Measurements from ENCODE around the gene NEBL.
"Not testable (repeated sequence)": the region's sequence is repeated elsewhere in the genome, so short reads cannot be mapped to it uniquely, and the experiment has no call there.

NEBL gene

DNA sequence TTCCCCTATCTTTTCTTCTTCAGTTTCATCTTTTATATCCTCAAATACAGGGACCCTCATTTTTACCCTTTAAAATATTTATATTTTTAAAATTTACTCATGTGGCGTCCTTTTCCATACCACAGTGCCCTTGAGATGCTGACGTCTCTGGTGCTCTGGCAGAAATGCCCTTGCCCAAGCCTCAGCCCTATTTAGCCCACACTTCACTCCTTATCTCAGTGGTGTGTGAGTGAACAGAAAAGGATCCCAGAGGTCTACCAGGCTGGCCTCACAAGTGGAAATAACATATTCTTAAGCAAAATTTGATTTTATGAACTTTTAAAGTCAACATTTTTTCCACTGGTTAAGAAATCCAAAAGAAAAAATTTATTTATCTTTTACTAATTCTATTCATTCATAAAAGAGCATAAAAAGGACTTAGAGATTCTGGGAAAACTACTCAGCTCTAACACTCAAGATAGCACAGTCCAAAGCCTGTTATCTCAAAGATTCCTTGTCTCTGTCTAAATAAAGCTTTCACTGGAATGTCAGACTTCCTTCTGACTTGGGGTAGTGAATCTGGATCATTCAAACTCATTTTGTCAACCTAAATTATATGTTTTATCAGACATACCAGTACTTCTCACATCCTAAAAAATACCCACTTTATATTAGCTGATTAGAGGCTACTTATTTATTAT lies at the start of gene NEBL:
Gene NEBL (minus strand): TSS at position 166 of the 680 bp plus-strand sequence. CDS start 106 bp downstream, at position 60.
- DNase-seq = no peak

DNA sequence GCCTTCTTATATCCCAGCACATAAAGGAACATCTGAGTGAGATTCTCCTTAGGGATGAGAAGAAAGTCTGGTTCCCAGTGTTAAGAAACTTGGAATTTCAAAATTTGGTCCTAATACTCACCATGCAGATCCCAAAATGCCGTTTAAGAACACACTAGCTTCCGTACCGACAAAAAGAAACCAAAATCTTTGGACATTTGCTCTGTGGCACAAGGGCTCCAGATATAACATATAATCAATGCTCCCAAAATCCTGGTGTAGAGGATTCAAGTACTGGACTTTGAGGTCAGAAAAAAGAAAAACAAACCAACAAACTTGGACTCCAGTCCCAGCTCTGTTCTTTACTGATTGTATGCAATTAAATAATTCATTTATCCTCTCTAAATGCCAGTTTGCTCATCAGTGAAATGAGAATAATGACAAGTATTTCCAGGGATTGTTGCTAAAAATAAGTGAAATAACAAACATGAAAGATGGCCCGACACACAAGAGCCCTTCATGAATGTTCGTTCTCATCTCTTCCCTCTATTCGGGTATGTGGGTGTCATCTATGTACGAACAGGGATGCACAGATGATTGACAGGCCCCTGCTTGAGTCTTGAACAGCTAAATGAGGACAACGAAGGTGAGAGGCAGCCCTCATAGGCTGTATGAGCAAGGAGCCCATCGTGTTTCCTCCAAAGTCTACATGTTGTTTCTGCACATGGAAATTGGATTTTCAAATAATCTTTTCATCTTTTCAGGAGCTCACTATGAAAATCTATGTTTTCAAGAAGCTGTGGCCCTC lies 48.6 kb upstream of the NEBL start:
- no peak for DNase-seq

- no peak for DNase-seq
These were observed 47.8 kb upstream of the NEBL start for GRCh38 chr10:20944789-20945502.

- not testable (repeated sequence) for DNase-seq
These were observed 42.3 kb upstream of the NEBL start for GRCh38 chr10:20939414-20939813.

DNA sequence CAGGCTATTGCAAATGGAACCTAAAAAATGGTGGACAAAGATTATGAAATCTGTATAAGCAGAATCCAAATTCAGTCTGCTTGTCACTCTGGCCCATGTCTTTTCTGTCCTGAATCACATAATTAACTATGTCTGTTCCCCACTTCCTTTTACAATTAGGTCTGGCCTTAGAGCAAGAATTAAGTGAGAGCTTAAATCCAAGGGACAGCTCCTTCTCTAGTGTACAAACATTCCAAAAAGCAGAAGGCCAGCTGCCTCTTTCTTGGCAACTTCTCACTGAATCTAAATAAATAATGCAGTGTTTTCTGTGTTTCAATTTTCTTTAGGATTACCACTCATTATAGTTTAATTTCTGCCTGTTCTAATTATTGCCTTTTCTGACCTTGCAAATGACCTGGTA lies 39.3 kb upstream of the NEBL start:
- no peak for DNase-seq

DNA sequence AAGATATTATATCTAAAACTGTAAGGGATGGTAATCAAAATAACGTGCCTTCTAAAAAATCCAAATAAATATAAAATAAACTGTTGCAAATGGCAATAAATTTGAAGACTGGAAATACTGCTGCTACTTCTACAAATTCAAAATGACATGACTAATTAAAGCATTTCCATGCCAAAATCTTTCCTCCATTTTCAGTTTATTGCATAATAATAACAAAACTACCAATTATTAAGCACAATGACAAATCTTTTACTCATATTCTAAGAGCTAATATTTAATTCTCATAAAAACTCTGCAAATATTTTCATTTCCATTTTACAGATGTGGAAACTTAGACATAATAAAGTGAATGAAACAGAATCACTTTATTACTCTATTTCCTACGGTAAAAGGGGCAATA lies 38.8 kb upstream of the NEBL start:
- DNase-seq = no peak

GRCh38 chr10:20935301-20935700 lies 38.2 kb upstream of the NEBL start:
- DNase-seq = no peak

- no peak for DNase-seq
These were observed 36.6 kb upstream of the NEBL start for GRCh38 chr10:20933705-20934104.

DNA sequence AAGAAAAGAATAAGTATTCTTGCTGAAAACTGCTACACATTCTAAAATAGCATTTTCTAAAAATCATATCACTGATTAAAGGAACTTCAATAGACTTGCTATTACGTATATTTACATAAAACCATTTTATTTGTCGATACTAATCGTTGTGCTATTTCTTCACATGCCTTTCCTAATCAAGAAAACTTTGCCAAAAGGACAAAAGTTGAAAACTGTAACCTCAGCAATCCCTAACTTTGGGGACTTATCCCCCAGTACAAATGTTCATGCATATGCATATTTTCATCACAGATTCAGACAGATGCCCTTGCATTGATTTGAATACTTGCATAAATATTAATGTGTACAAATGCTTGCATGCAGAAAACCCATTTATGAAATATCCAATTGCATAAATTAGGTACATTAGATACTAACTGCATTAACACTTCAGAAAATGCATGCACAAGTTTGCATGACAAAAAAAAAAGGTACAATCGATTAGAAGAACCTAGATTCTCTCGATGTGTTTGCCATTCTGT lies 35.6 kb upstream of the NEBL start:
- no peak for DNase-seq

DNA sequence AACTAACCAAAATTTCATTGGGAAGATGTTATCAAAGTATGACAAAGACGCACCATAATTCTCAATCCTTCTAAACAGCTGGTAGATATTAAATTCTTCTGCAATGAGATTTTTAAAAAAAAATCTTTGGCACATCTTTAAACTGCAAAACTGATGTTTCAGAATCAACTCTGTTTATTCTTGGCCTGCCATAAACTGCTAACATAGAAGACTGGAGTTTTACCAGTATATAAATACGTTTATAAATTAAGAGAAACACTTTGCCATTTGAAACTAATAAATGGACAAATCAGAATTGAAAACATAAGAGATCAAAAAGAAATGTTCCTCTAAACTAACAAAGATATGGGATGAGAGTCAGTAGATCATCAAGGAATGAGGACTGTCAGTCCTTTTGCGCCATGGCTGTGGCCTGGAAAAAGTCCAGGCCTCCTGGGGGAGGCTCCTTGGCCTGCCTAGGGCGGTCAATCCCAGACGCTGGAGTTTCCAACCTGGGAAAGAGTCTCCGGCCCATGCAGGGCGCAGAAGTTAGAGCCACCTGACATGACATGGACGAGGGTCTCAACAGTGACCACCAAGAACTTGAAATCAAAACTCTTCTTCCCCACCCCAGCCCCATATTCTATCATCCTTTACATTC lies 34.2 kb upstream of the NEBL start:
- no peak for DNase-seq

DNA sequence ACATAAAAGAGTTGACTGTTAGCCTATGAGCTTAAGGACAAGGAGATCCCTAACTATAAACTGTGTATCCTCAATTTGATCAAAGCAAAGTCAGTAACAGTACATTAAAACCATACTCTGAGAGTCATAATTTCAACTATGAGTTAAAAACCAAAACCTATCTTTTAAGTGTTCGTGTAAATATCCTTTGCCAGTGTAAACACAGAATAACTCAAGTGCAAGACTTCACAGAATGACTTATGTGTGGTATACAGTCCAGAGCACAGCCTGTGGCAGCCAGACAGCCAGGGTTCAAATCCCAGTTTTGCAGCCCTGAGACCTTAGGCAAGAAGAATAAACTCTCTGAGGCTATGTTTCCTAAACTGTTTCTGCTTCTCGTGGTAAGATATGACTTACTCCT lies 30.3 kb upstream of the NEBL start:
- no peak for DNase-seq

DNA sequence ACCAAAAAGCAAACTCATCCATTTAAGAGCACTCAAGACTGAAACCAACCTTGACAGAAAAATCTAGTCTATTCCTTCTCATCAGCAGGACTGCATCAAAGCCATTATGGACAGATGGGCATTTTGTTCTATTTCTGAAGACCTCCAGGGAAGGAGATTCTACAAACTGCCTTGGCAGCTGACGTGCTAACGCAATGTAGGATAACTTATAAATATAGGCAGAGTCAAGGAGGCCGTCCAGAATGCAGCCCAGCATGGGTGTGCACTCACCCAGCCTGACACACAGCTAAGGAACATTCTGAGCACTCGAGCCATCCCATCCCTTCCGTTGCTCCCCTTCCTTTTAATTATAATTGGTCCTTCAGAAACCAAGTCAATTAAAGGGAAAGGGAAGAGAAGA lies 25.3 kb upstream of the NEBL start:
- DNase-seq = no peak

- DNase-seq = no peak
These were observed 24.9 kb upstream of the NEBL start for GRCh38 chr10:20922033-20922432.

DNA sequence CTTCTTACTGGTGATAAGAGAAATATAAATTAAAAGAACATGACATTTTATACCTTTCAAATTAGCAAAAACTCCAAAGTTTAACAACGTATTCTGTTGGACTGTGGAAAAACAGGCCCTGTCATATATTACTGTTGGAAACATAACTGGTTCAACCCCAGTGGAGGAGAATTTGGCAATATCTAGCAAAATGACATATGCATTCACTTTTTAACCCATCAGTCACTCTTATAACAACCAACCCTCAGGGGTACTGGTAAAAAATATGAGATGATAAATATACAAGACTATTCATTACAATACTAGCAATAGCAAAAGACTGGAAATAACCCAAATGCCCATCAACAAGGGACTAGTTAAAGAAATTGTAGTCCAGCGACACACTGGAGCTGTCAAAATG lies 22.9 kb upstream of the NEBL start:
- no peak for DNase-seq

GRCh38 chr10:20919481-20919880 lies 22.4 kb upstream of the NEBL start:
- DNase-seq = no peak

DNA sequence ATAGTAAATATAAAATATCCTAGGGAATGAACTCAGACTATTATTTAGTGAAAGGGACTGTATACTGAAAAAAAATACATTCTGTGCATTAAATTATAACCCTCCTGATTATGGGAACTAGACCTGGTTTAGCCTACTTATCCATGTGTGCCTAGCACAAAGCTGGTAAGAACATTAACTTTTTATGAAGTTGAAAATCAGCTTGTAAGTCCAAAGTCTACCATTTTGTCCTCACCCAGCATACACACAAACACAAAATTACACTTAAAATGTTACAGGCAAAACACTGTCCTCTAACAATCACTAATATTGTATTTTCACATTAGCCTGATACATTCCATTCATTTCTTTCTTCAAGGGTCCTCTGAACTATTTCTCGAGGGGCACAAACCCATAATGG lies 19.9 kb upstream of the NEBL start:
- no peak for DNase-seq

DNA sequence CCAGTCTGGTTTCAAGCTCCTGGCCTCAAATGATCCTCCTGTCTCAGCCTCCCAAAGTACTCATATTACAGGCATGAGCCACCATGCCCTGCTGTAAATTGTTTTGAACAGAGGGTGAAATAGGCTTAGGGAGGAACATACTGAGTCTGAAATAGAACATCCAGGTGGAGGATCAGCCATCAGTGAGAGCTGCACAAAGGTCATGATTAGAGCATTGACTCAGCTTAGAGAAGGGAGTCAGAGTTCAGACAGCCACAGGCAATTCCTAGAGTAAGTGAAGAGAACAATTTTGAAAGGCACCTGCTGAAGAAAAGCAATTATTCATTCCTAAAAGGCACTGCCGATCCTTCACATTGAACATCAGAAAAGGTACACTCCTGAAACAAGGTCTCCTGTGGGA lies 15.9 kb upstream of the NEBL start:
- no peak for DNase-seq

DNA sequence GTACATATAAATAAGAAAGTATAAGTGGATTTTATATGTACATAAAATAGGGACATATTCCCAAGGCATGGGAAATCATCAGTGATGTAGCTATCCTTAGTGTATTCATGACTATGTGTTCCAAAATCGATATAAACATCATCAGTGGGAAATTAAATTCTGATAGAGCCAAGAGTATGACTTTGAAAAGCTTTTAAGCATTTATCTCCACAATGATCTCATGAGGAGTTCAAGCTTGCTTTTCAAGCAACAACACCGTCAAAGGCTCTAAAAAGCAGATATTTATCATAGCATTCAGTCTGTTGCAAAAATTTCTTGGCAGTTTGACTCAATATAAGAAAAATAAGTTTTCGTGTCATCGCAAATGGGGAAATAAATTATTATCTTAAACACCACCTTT lies 14.5 kb upstream of the NEBL start:
- DNase-seq = no peak

DNA sequence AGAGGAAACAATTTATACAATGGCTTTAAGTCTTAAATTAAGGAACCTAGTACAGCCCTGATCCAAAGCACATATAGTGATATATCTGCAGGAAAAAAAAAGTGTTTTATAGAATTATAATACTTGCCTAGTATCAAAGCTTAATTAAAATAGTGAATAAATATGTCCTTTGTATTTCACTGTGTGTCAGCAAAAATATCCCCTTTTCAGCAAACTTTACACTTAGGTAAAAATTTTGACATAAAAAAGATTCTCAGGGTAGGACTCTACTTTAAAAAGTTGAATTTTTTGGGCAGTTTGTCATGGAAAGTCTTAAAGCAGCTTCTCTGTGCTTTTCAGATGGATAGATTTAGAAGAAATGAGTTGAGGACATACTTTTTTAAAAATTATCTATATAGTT lies 12.7 kb upstream of the NEBL start:
- DNase-seq = no peak

- DNase-seq = no peak
These were observed 11.3 kb upstream of the NEBL start for GRCh38 chr10:20908391-20908790.

DNA sequence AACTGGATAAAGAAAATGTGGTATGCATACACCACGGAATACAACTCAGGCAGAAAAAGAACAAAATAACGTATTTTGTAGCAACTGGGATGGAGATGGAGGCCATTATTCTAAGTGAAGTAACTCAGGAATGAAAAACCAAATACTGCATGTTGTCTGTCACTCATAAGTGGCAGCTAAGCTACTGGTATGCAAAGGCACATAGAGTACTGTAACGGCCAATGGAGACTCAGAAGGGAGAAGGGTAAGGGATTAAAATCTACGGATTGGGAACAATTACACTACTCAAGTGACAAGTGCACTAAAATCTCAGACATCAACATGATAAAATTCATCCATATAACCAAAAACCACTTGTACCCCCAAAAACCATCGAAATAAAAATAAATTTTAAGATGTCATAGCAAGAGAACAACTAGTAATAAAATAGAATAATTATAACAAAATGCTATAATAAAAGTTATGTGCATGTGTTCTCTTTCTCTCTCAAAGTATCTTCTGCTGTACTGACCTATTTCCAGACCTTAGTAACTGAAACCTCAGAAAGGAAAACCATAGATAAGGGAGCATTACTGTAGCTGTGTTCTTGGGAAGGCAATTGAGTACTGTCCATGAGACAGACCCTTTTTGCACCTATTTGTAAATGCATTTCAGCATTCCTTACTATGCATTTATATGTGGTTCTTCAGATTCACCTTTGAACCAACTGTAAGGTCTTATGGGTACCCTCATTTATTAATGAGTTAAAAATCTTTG lies 6.7 kb upstream of the NEBL start:
- DNase-seq = no peak

- DNase-seq = no peak
These were observed 4.0 kb upstream of the NEBL start for GRCh38 chr10:20901110-20901509.

Data from stimulated activated CD4-positive, alpha-beta T cell treated with anti-CD3 and anti-CD28 coated beads, Interleukin-4, amount 100 ng/mL, for 24 hours (primary cell).